Stimulated activated effector memory CD8-positive, alpha-beta T cell treated with anti-CD3 and anti-CD28 coated beads, Interleukin-12 subunit alpha, Interleukin-12 subunit beta, amount 100 ng/mL, for 72 hours (primary cell): Measurements from ENCODE around the gene PRSS2.
"Not testable (repeated sequence)": the region's sequence is repeated elsewhere in the genome, so short reads cannot be mapped to it uniquely, and the experiment has no call there.

Experiments used
- ATAC-seq: fragments of 150-1000 bp; cut with Tn5 transposase; 2 replicates; pipeline ENCODE4 v1.10.0; 2021
- DNase-seq, 2 donors: peaks; one replicate each; pipeline ENCODE4 v3.0.0; 2021 to 2022; ENCODE audit warnings: low spot score in 2 of 2
- H3K27ac Mint-ChIP-seq: one replicate; pipeline ENCODE4 v1.8.0; 2022; ENCODE audit warnings: mild to moderate bottlenecking, mixed read lengths
- H3K36me3 Mint-ChIP-seq: one replicate; pipeline ENCODE4 v1.8.0; 2022; ENCODE audit warnings: mild to moderate bottlenecking, mixed read lengths
- H3K4me1 Mint-ChIP-seq: one replicate; pipeline ENCODE4 v1.8.0; 2022; ENCODE audit warnings: mixed read lengths
- H3K4me3 Mint-ChIP-seq: one replicate; pipeline ENCODE4 v1.8.0; 2022; ENCODE audit warnings: mild to moderate bottlenecking, mixed read lengths
- H3K9me3 Mint-ChIP-seq: one replicate; pipeline ENCODE4 v1.8.0; 2022; ENCODE audit warnings: mixed read lengths

PRSS2 gene

GRCh38 chr7:142752376-142753225, 18.2 kb upstream of the PRSS2 start:
- no peaks in the 10 kb centered on the region for H3K9me3 Mint-ChIP-seq
- no peaks in the 10 kb centered on the region for H3K36me3 Mint-ChIP-seq
- H3K4me1 Mint-ChIP-seq: no peaks in the 10 kb centered on the region
- no peak overlapping the region for H3K27ac Mint-ChIP-seq
- ATAC-seq (no peak), DNase-seq (no peak)
- H3K4me3 Mint-ChIP-seq: no peak overlapping the region

DNA sequence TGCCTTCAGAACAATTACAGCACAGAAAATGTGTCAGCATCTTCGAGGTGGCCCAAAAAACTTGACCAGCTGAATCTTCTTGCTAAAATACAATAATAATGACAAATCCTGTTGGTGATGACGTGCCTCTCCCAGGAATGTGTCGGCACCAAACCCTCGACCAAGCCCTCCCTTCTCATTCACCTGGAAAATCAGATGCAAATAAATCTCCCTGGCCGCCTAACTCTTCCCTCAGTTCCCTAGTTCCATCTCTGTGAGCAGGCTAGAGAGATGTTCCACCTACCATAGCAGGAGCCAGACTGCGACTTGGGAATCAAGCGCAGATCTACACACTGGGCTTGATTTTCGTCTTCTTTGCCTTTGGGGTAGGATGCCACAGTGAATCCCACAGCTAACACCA, 17.4 kb upstream of the PRSS2 start:
- H3K36me3 Mint-ChIP-seq: no peaks in the 10 kb centered on the region
- no peaks in the 10 kb centered on the region for H3K9me3 Mint-ChIP-seq
- ATAC-seq (no peak), DNase-seq (no peak)
- H3K4me3 Mint-ChIP-seq: no peak overlapping the region
- no peak overlapping the region for H3K27ac Mint-ChIP-seq
- no peaks in the 10 kb centered on the region for H3K4me1 Mint-ChIP-seq

DNA sequence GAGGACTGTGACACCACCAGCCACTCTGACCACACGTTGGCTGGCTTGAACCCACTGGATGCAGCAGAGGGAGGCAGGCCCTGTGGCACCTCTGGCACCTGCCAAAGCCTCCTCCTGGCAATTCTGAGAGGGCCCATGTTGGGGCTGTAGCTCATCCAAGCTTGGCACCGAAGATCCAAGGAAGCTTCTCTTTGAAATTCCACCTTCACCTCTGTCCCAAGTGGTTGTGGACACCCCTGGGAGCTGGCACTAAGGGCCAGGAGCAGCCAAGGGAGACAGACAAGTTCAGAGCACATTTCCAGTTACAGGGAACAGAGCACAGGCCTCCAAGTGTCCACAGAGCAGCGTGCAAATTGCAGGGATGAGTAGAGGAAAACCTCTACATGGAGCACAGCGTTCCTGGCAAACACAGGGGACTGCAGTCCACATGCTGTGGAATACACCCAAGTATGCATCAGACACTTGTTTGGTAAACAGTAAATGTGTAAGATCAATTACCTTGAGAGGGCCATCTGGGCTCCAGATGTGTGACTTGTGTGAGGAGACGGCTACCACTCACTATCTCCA, 16.8 kb upstream of the PRSS2 start:
- H3K9me3 Mint-ChIP-seq, DNase-seq, H3K36me3 Mint-ChIP-seq, H3K4me3 Mint-ChIP-seq, ATAC-seq, H3K27ac Mint-ChIP-seq, H3K4me1 Mint-ChIP-seq: not testable (repeated sequence)

DNA sequence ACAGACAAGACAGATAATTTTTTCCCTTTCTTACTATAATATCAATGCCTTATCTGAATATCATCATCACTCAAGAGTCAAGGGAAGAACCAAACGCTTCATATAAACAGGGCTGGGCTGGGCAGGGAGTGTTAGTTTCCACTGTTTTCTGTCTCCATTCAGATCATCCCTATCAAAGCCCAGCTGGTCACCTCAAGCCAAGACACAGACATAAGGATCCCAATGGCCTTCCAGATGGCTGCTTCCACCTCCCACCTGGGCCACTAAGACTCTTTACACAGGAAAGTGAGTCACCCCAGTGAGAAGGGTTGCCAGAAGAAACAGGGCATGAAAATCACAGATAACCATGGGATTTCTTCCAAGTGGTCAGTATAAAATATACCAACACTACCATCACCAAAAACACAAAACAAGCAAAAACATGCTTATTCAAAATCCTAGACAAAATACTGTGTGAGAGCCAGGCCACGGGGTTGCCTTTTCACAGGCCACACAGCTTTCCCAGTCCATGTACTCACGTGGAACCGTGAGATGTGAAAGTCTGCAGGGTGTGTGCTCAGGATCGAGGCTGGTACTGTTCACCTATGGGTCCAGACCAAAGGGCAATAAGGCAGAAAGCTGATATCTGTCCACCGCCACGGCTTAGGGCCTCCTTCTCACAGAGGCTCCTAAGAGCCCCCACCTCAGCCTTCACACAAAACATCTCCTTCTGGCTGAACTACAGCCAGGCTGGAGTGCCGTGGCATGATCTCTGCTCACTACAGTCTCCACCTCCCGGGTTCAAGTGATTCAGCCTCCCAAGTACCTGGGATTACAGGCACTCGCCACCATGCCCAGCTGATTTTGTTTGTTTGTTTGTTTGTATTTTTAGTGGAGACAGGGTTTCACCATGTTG, 15.8 kb upstream of the PRSS2 start:
- Mint-ChIP-seq H3K27ac (no peak overlapping the region), H3K36me3 (no peaks in the 10 kb centered on the region), H3K4me3 (no peak overlapping the region), H3K9me3 (no peaks in the 10 kb centered on the region), H3K4me1 (no peaks in the 10 kb centered on the region)
- no peak for ATAC-seq
- DNase-seq: no peak

DNA sequence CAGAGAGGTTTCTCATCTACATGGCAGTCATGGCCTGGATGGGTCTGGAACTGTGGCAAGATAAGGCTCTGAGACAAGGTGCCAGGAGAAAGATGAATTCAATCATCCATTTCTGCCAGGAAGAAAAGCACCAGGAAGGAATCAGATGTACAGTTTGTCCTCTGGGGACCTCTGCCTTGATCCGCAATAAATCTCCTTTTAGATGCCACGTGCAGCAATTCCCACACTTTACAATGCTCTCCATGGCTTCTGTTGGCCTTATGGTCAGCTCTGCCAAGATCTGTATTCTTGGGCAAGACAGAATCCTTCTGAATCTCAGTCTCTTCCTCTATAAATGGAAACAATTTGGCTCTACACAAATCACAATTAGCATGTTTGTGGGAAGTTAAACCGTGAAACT, 12.5 kb upstream of the PRSS2 start:
- H3K36me3 Mint-ChIP-seq, DNase-seq, H3K27ac Mint-ChIP-seq, ATAC-seq, H3K4me1 Mint-ChIP-seq, H3K4me3 Mint-ChIP-seq, H3K9me3 Mint-ChIP-seq: not testable (repeated sequence)

DNA sequence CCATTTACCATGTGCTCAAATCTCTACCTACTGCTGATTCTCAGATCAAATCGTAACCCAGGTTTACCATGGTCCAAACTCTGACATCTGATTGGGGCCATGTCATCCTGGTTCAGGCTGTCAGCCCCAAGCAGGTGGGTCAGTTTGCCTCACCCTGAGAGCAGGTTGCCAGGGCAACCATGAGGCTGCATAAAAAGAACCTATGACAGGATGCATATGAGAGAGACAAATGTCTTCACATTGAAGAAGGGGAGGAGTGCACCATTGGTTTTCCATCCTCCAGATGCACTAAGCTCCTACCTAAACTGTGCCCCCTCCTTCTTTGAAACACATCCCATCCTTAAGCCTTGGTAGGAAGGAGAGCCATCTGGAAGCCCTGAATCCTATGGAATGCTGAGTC, 11.3 kb upstream of the PRSS2 start:
- H3K4me1 Mint-ChIP-seq: no peaks in the 10 kb centered on the region
- H3K9me3 Mint-ChIP-seq: no peaks in the 10 kb centered on the region
- no peak overlapping the region for H3K4me3 Mint-ChIP-seq
- ATAC-seq: no peak
- no peak for DNase-seq
- no peaks in the 10 kb centered on the region for H3K36me3 Mint-ChIP-seq
- H3K27ac Mint-ChIP-seq: no peak overlapping the region

GRCh38 chr7:142760071-142760642, 10.6 kb upstream of the PRSS2 start:
- DNase-seq: no peak
- Mint-ChIP-seq H3K4me3 (no peak overlapping the region), H3K36me3 (no peaks in the 10 kb centered on the region), H3K27ac (no peak overlapping the region), H3K4me1 (no peaks in the 10 kb centered on the region), H3K9me3 (no peaks in the 10 kb centered on the region)
- no peak for ATAC-seq

DNA sequence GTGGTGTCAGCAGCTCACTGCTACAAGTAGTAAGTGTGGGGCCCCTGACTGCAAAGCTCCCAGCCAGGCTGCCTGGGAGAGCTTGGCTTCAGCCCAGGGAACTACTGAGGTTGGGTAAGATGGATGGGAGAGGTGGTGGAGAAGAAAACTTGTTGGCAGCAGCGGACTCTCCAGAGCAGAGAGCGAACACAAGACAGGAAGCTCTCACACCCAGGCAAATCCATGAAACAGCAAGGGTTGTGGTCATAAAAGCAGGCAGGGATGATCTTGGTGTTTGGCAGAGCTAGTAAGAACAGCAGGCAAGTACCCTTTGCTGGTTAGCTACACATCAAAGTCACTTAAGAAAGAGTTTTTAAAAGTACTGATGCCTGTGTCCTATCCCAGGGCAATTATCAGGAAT, 9.2 kb upstream of the PRSS2 start:
- H3K36me3 Mint-ChIP-seq, H3K4me3 Mint-ChIP-seq, H3K9me3 Mint-ChIP-seq, DNase-seq, ATAC-seq, H3K27ac Mint-ChIP-seq, H3K4me1 Mint-ChIP-seq: not testable (repeated sequence)

DNA sequence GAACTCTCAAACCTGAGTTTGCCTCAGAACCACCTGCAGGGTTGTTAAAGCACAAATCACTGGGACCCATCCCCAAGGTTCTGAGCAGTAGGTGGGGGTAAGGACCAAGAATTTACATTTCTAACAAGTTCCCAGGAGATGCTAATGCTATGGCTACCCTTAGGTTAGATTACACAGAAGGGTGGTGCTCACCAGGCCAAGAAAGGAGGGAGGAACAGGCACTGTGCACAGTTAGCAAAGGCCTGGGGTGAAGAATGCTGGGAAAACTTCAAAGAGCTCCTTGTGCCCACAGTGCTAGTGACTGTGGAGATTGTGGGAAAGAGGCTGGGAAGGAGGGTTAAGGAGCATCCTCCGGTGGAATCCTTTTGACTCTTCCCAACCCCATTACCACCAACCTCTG, 8.7 kb upstream of the PRSS2 start:
- H3K36me3 Mint-ChIP-seq: no peaks in the 10 kb centered on the region
- H3K9me3 Mint-ChIP-seq: no peaks in the 10 kb centered on the region
- DNase-seq (no peak), ATAC-seq (no peak)
- H3K4me3 Mint-ChIP-seq: no peak overlapping the region
- no peak overlapping the region for H3K27ac Mint-ChIP-seq
- no peaks in the 10 kb centered on the region for H3K4me1 Mint-ChIP-seq

DNA sequence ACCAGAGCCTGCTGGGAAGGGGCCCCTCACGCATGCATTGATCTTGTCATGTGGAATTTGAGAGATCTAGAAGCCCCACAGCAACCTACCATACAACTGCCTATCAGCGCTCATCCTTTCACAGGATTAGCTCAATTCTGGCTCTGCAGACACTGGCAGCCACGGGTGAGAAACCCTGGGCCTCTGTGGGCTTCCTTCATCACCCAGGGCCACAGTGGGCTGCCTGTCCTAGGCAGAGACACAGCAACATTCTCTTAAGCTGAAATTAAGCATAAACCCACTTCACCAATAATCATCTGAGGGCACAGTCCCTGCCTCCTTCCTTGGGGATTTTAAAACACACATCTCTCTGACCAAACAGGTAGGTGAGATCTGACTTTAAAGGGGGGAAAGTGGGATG, 3.3 kb upstream of the PRSS2 start:
- Mint-ChIP-seq H3K36me3 (no peaks in the 10 kb centered on the region), H3K27ac (no peak overlapping the region), H3K4me1 (peaks cover 11% of the 10 kb centered on the region), H3K4me3 (no peak overlapping the region), H3K9me3 (no peaks in the 10 kb centered on the region)
- DNase-seq (no peak), ATAC-seq (no peak)

DNA sequence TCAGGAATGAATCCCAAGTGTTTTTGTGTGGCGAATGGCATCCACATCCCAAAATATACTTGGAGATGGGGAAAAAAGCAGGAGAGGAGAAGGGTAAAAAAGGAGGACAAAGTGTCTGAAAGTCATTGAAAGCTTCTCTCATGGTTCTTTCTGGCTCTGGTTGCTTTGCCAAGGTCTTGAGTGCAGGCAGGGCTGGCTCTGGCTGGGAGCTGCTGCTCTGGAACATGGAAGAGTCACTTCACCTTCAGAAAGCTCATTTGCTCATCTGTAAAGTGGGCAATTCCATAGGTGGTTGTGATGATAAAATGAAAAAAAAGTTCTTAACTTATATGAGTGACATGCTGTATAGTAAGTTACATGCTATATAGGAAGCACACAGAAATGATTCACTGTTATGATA, 2.9 kb upstream of the PRSS2 start:
- H3K27ac Mint-ChIP-seq: no peak overlapping the region
- ATAC-seq: no peak
- no peaks in the 10 kb centered on the region for H3K36me3 Mint-ChIP-seq
- no peaks in the 10 kb centered on the region for H3K9me3 Mint-ChIP-seq
- H3K4me3 Mint-ChIP-seq: no peak overlapping the region
- DNase-seq: no peak
- peaks cover 11% of the 10 kb centered on the region for H3K4me1 Mint-ChIP-seq

- peaks cover 11% of the 10 kb centered on the region for H3K4me1 Mint-ChIP-seq
- H3K4me3 Mint-ChIP-seq, DNase-seq, H3K36me3 Mint-ChIP-seq, H3K27ac Mint-ChIP-seq, ATAC-seq, H3K9me3 Mint-ChIP-seq: not testable (repeated sequence)
Measured at GRCh38 chr7:142768885-142769284, 1.9 kb upstream of the PRSS2 start.

GRCh38 chr7:142771353-142771723, 568 bp downstream of the PRSS2 start:
- peak overlapping the region; percentile 27 for H3K4me3 Mint-ChIP-seq
- H3K4me1 Mint-ChIP-seq: peaks cover 11% of the 10 kb centered on the region
- no peaks in the 10 kb centered on the region for H3K9me3 Mint-ChIP-seq
- peak overlapping the region; percentile 14 for H3K27ac Mint-ChIP-seq
- no peaks in the 10 kb centered on the region for H3K36me3 Mint-ChIP-seq
- no peak for ATAC-seq
- no peak for DNase-seq

DNA sequence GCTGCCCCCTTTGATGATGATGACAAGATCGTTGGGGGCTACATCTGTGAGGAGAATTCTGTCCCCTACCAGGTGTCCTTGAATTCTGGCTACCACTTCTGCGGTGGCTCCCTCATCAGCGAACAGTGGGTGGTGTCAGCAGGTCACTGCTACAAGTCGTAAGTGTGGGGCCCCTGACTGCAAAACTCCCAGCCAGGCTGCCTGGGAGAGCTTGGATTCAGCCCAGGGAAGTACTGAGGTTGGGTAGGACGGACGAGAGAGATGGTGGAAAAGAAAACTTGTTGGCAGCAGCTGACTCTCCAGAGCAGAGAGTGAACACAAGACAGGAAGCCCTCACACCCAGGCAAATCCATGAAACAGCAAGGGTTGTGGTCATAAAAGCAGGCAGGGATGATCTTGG, 1.3 kb downstream of the PRSS2 start:
- no peaks in the 10 kb centered on the region for H3K9me3 Mint-ChIP-seq
- no peak for DNase-seq
- H3K36me3 Mint-ChIP-seq: no peaks in the 10 kb centered on the region
- H3K27ac Mint-ChIP-seq: no peak overlapping the region
- no peak overlapping the region for H3K4me3 Mint-ChIP-seq
- H3K4me1 Mint-ChIP-seq: peaks cover 11% of the 10 kb centered on the region
- no peak for ATAC-seq

- no peak overlapping the region for H3K4me3 Mint-ChIP-seq
- no peak for ATAC-seq
- peaks cover 11% of the 10 kb centered on the region for H3K4me1 Mint-ChIP-seq
Measured at GRCh38 chr7:142772673-142773072, 1.9 kb downstream of the PRSS2 start.

More at GRCh38 chr7:142772673-142773072, 1.9 kb downstream of the PRSS2 start:
- no peak for DNase-seq
- H3K27ac Mint-ChIP-seq: no peak overlapping the region
- no peaks in the 10 kb centered on the region for H3K36me3 Mint-ChIP-seq
- H3K9me3 Mint-ChIP-seq: no peaks in the 10 kb centered on the region
